ENCODE measurements around the gene PGM5.

PGM5 gene

GRCh38 chr9:68495247-68495646 is 138.8 kb downstream of the PGM5 start:
- DNase-seq (ENCODE audit: low read depth in 2 of 2): no peak

- no peak for DNase-seq (ENCODE audit: low read depth in 2 of 2)
Measured at GRCh38 chr9:68496356-68496755, 139.9 kb downstream of the PGM5 start.

DNA sequence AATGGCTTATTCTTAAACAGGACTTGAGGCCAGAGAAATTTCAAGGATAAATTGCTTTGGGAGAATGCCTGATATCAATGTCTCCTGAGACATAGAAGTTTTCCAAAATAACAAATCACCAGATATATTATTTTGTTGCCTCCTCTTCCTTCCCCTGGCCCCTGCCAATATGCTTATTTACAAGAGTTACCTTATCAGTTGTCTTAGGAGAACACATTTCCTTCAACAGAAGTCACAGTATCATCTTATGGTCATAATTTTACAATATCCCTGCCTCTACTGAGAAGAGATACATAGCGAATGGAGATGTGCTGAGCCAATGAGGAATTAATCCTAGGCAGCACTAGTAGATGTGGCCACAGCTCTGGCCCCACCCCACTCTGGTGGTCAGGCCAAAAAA is 141.2 kb downstream of the PGM5 start:
- DNase-seq (ENCODE audit: low read depth in 2 of 2): no peak

- no peak for DNase-seq (ENCODE audit: low read depth in 2 of 2)
Measured at GRCh38 chr9:68498816-68499215, 142.4 kb downstream of the PGM5 start.

- DNase-seq (ENCODE audit: low read depth in 2 of 2): no peak
Measured at GRCh38 chr9:68500457-68501381, 144.3 kb downstream of the PGM5 start.

- no peak for DNase-seq (ENCODE audit: low read depth in 2 of 2)
Measured at GRCh38 chr9:68502279-68502678, 145.9 kb downstream of the PGM5 start.

DNA sequence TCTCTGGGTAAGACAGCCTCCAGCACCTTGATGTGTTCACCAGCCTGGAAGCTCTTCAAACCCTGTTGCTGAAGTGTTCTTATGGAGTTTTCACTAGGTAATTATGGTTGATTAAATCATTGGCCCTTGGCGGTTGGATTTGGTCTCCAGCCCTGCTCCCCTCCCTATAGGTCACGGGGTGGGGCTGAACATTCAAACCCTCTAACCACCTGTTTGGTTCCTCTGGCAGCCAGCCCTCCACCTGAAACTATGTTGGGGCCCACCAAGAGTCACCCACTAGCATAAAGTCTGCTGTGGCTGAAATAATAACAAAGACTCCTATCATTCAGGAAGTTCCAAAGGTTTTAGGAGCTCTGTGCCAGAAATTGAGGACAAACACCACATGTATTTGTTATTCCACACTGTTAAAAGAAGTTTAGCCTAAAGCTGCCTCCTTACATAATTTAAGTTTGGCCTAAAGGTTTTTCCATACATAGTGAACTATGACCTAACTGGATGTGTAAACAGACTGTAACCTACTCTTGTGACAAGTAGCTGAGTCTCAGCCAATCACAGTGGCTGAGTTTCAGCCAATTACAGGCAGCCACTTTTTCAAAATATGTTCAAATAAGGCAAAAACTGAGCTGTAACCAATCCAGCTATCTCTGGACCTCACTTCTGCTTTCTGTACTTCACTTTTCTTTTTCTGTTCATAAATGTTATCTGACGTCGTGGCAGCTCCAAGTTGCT is 149.4 kb downstream of the PGM5 start:
- DNase-seq (ENCODE audit: low read depth in 2 of 2): no peak

GRCh38 chr9:68506551-68506950 is 150.1 kb downstream of the PGM5 start:
- DNase-seq (ENCODE audit: low read depth in 2 of 2): no peak

DNA sequence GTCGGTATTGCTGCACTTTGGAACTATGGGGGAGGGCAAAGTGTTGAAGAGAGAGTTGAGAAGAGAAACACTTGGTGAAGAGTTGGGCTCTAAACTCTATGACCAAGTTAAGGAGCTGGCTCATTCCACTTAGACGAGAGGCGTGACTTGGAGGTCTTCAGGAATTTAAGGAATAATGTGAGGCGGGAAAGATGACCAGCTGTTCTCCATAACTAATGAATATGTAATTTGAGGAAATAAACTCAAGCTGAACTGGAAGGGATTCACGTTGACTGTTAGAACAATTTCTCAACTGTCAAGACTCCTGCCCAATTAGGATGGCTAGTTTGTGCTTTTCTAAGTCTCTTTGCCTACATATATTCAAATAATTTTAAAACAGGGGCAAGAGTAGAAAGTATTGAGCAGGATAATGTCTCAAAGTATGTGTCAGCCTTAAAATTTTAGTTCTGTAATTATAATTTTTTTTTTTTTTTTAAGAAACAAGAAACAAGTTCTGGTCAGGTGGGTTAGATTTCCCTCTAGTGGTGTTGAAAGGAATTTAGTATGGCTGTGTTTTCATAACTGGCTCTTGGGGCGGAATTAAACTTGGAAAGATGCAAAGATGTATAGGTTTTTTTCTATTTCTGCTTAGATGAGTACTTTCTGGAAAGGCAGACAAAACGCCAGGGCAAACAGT is 150.9 kb downstream of the PGM5 start:
- no peak for DNase-seq (ENCODE audit: low read depth in 2 of 2)

DNA sequence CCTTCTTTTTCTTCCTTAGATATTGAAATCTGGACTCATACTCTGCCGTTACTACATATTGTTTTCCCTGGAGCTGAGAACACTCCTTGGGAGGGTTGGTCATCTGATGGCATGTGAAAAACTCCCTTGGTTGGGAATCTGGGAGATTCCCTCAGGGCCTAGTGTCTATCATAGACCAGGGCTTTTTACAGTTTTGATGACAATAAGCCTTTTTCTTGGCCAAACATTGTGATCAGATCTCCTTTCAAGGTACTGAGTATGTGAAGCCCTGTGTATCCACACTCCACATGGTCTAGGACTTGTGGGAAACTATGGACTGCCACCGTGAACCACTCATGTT is 151.4 kb downstream of the PGM5 start:
- DNase-seq (ENCODE audit: low read depth in 2 of 2): no peak

- no peak for DNase-seq (ENCODE audit: low read depth in 2 of 2)
Measured at GRCh38 chr9:68508547-68508946, 152.1 kb downstream of the PGM5 start.

GRCh38 chr9:68509689-68510088 is 153.3 kb downstream of the PGM5 start:
- DNase-seq (ENCODE audit: low read depth in 2 of 2): no peak

DNA sequence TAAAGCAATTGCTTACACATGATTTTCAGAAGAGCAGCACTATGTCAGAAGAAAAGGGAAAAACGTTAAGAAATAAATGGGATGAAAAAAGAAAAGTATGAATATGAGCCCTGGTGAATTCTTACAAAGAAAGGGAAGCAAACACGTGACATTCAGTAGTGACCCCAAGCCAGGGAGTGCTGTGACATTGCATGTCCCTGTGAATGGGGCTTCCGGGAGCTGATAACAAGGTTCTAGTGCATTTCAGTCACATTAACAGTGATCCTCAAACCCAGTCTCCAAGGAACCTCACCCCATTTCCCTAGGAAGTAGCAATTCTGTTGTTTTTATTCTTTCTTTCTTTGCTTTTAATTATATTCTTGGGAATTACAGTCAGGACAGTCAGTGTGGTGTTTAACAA is 157.0 kb downstream of the PGM5 start:
- DNase-seq (ENCODE audit: low read depth in 2 of 2): no peak

DNA sequence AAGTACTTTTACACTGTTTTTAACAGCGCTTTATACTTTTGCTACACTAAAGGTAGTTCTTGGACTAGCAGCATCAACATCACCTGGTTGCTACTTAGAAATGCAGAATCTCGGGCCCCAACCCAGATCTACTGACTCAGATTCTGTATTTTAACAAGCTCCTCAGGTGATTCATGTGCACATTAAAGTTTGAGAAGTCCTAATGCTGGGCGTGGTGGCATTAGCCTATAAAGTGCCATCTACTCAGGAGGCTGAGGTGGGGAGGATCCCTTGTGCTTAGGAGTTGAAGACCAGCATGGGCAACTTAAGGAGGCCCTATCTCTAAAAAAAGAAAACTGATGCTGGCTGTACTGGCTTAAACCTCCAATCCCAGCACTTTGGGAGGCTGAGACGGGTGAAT is 157.6 kb downstream of the PGM5 start:
- DNase-seq (ENCODE audit: low read depth in 2 of 2): no peak

GRCh38 chr9:68515326-68516017 is 159.1 kb downstream of the PGM5 start:
- no peak for DNase-seq (ENCODE audit: low read depth in 2 of 2)

DNA sequence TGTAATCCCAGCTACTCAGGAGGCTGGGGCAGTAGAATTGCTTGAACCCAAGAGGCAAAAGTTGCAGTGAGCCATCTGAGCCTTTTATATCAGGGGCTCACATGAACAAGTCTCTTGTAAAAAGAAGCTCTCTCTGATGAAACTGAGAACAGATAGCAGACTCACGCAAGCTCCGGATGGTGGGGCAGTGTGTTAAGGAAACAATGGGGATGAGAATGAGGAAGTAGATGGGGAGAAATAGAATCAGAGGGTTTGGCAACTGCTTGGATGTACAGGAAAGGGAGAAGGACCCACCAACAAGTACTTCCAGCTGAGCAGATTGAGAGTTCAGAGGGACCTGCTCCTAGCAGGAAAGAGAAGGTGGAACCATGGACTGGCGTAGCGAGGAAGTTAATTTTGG is 165.7 kb downstream of the PGM5 start:
- no peak for DNase-seq (ENCODE audit: low read depth in 2 of 2)

GRCh38 chr9:68522954-68523353 is 166.5 kb downstream of the PGM5 start:
- DNase-seq (ENCODE audit: low read depth in 2 of 2): no peak

GRCh38 chr9:68523367-68523936 is 167.0 kb downstream of the PGM5 start:
- no peak for DNase-seq (ENCODE audit: low read depth in 2 of 2)

DNA sequence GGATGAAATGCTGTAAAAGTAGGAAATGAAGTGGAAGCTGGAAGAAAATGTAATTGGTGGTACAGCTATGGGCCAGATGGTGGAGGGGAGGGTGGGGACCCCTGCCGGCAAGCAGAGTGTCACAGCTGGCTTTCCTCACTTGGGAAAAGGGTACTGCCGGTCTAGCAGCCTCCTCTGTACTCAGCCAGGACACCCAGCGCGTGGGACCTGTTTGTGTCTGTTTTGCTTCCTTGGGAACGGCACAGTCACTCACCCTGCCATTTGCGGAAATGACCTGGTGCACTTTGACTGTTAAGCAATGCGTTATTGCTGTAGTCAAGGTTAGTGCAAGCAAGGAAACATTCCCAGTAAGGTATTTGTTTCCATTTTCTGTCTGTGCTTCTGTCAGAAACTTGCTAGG is 174.2 kb downstream of the PGM5 start:
- no peak for DNase-seq (ENCODE audit: low read depth in 2 of 2)

- no peak for DNase-seq (ENCODE audit: low read depth in 2 of 2)
Measured at GRCh38 chr9:68532131-68532530, 175.7 kb downstream of the PGM5 start.

GRCh38 chr9:68533678-68534077 is 177.3 kb downstream of the PGM5 start:
- DNase-seq (ENCODE audit: low read depth in 2 of 2): no peak
